HCT116 (cell line): ENCODE results near the gene HYLS1. TPM values are rescaled to one million over a fixed set of nuclear protein-coding genes. Genes with fewer than 3 reads are reported as not detected.

Experiments used
- ATAC-seq: fragments of 200-7000 bp; cut with Tn5 transposase; 2 replicates; pipeline ENCODE4 v1.9.1; 2020; ENCODE audit warnings: mild to moderate bottlenecking, moderate library complexity
- BruUV-seq: library from RNA; stranded (reverse); fragments of 400-500 nt; replicated peaks from 2 replicates; lab custom pipeline; 2021; lab: Mats Ljungman, UMichigan
- CTCF ChIA-PET: fragments of 300-600 bp; sonication (Branson Sonifier 250); formaldehyde crosslinking; loops from one replicate; lab custom pipeline; 2021; ENCODE audit warnings: antibody characterized with exemption; lab: Charles Lee
- POLR2A ChIA-PET: fragments of 300-600, 350-600 bp; sonication (Branson Sonifier 250); formaldehyde crosslinking; loops from one replicate; lab custom pipeline; 2021; ENCODE audit warnings: antibody characterized with exemption; lab: Charles Lee
- RAD21 ChIA-PET, 2 experiments: fragments of 300-600 bp; sonication (Branson Sonifier 250); formaldehyde crosslinking; loops; one replicate each; lab custom pipeline; 2023; ENCODE audit warnings: low total read pairs in 2 of 2; ENCODE audit not compliant: uncharacterized antibody in 2 of 2, unreplicated experiment in 2 of 2, low non-redundant PET in 1 of 2; lab: Charles Lee
- DNase-seq: peaks from one replicate; pipeline ENCODE4 v3.0.0-alpha.2; 2010; ENCODE audit warnings: low read depth, low spot score
- H2AFZ ChIP-seq: fragments of 200-600 bp; shearing (Covaris generic), sonication (generic); 2 replicates; pipeline ENCODE4 v1.6.1; 2017; ENCODE audit warnings: low read depth, mixed run types, mixed read lengths, antibody characterized with exemption, low read length; ENCODE audit not compliant: poor library complexity, severe bottlenecking
- H3K27ac ChIP-seq: 2 replicates; pipeline ENCODE4 v1.5.1; 2012; ENCODE audit warnings: low read depth, low read length
- H3K27me3 ChIP-seq: fragments of 200-600 bp; sonication (generic); 2 replicates; pipeline ENCODE4 v1.6.1; 2016; ENCODE audit warnings: mixed run types, low read length, mixed read lengths; ENCODE audit not compliant: insufficient read depth
- H3K36me3 ChIP-seq, 2 experiments: fragments of 200-500 bp in 1 of 2; fragments of 200-600 bp in 1 of 2; sonication (Bioruptor generic) in 1 of 2; sonication (generic) in 1 of 2; 2 replicates each; pipeline versions ENCODE4 v1.5.1 to v1.6.1; 2014 to 2016; ENCODE audit warnings: low read length in 2 of 2, inconsistent platforms in 1 of 2, mixed read lengths in 1 of 2, mixed run types in 1 of 2; ENCODE audit not compliant: insufficient read depth in 2 of 2, control insufficient read depth in 1 of 2
- H3K4me1 ChIP-seq, 2 experiments: fragments of 200-600 bp in 1 of 2; sonication (generic) in 1 of 2; 2 replicates each; pipeline versions ENCODE4 v1.5.1 to v1.6.1; 2012 to 2017; ENCODE audit warnings: low read length in 2 of 2, inconsistent platforms in 1 of 2, mild to moderate bottlenecking in 1 of 2, mixed read lengths in 1 of 2, mixed run types in 1 of 2, moderate library complexity in 1 of 2; ENCODE audit not compliant: insufficient read depth in 2 of 2, control insufficient read depth in 1 of 2
- H3K4me2 ChIP-seq: fragments of 200-600 bp; sonication (generic); 2 replicates; pipeline ENCODE4 v1.6.1; 2017; ENCODE audit warnings: mixed run types, low read length, mixed read lengths
- H3K4me3 ChIP-seq, 2 experiments: fragments of 200-600 bp in 1 of 2; sonication (generic) in 1 of 2; replicated peaks in 1 of 2; 2 replicates each; pipeline ENCODE4 v1.5.1; 2011 to 2016; ENCODE audit warnings: low read length in 2 of 2, control low read depth in 1 of 2, low read depth in 1 of 2, mild to moderate bottlenecking in 1 of 2, mixed read lengths in 1 of 2, mixed run types in 1 of 2
- H3K79me2 ChIP-seq: fragments of 200-600 bp; sonication (generic); 2 replicates; pipeline ENCODE4 v1.6.1; 2017; ENCODE audit warnings: mild to moderate bottlenecking, mixed run types, low read length, moderate library complexity, mixed read lengths; ENCODE audit not compliant: insufficient read depth
- H3K9ac ChIP-seq: fragments of 200-600 bp; sonication (generic); 2 replicates; pipeline ENCODE4 v1.6.1; 2016; ENCODE audit warnings: low read length, mixed read lengths
- H3K9me2 ChIP-seq: fragments of 200-600 bp; sonication (generic), shearing (Covaris generic); 2 replicates; pipeline ENCODE4 v1.6.1; 2017; ENCODE audit warnings: mixed run types, mild to moderate bottlenecking, moderate library complexity; ENCODE audit not compliant: insufficient read depth
- H3K9me3 ChIP-seq, 2 experiments: fragments of 200-500 bp in 1 of 2; fragments of 200-600 bp in 1 of 2; sonication (Bioruptor generic) in 1 of 2; sonication (generic) in 1 of 2; 2 replicates each; pipeline ENCODE4 v1.6.1; 2014 to 2017; ENCODE audit warnings: low read length in 2 of 2, mixed read lengths in 2 of 2, inconsistent platforms in 1 of 2, low read depth in 1 of 2, mild to moderate bottlenecking in 1 of 2, mixed run types in 1 of 2, moderate library complexity in 1 of 2; ENCODE audit not compliant: control insufficient read depth in 1 of 2, insufficient read depth in 1 of 2
- H4K20me1 ChIP-seq: fragments of 200-600 bp; sonication (generic), shearing (Covaris generic); 2 replicates; pipeline ENCODE4 v1.6.1; 2017; ENCODE audit warnings: mixed run types, mild to moderate bottlenecking, moderate library complexity; ENCODE audit not compliant: insufficient read depth
- CBX3 ChIP-seq: IDR thresholded peaks from 2 replicates; pipeline ENCODE4 v1.6.1; 2012; ENCODE audit warnings: low read depth
- CEBPB ChIP-seq: IDR thresholded peaks from 2 replicates; pipeline ENCODE4 v1.6.1; 2012; ENCODE audit warnings: low read depth
- CTCF ChIP-seq, 3 experiments: fragments of 200-600 bp in 1 of 3; sonication (generic) in 1 of 3; IDR thresholded peaks in 2 of 3; conservative IDR thresholded peaks in 1 of 3; 2 replicates each; pipeline ENCODE4 v1.5.1; 2012 to 2017; ENCODE audit warnings: low read depth in 2 of 3, low read length in 2 of 3, antibody characterized with exemption in 1 of 3, borderline replicate concordance in 1 of 3, control low read depth in 1 of 3, mild to moderate bottlenecking in 1 of 3, mixed read lengths in 1 of 3, mixed run types in 1 of 3, moderate library complexity in 1 of 3; ENCODE audit not compliant: insufficient read depth in 1 of 3
- EGR1 ChIP-seq: IDR thresholded peaks from 2 replicates; pipeline ENCODE4 v1.6.1; 2012; ENCODE audit warnings: low read depth
- ELF1 ChIP-seq: IDR thresholded peaks from 2 replicates; pipeline ENCODE4 v1.6.1; 2012; ENCODE audit warnings: low read depth, borderline replicate concordance
- EZH2 ChIP-seq: fragments of 200-600 bp; sonication (generic); IDR thresholded peaks from 2 replicates; pipeline ENCODE4 v1.6.1; 2017; ENCODE audit warnings: antibody characterized with exemption, mixed run types
- EZH2phosphoT487 ChIP-seq: fragments of 200-600 bp; IDR thresholded peaks from 2 replicates; pipeline ENCODE4 v1.6.1; 2018; ENCODE audit warnings: antibody characterized with exemption, borderline replicate concordance
- JUND ChIP-seq: IDR thresholded peaks from 2 replicates; pipeline ENCODE4 v1.6.1; 2012
- POLR2A ChIP-seq: IDR thresholded peaks from 2 replicates; pipeline ENCODE4 v1.7.0; 2011; ENCODE audit warnings: borderline replicate concordance; ENCODE audit not compliant: insufficient read depth, insufficient read length; ENCODE audit errors: extremely low read depth
- POLR2AphosphoS5 ChIP-seq: IDR thresholded peaks from 2 replicates; pipeline ENCODE4 v1.6.1; 2011; ENCODE audit warnings: mild to moderate bottlenecking, low read depth, low read length, moderate library complexity
- RAD21 ChIP-seq: IDR thresholded peaks from 2 replicates; pipeline ENCODE4 v1.6.1; 2012; ENCODE audit warnings: low read depth, mild to moderate bottlenecking
- SRF ChIP-seq: IDR thresholded peaks from 2 replicates; pipeline ENCODE4 v1.6.1; 2012; ENCODE audit warnings: low read depth
- TCF7L2 ChIP-seq: IDR thresholded peaks from 2 replicates; pipeline ENCODE4 v1.7.0; 2011; ENCODE audit warnings: borderline replicate concordance, inconsistent platforms; ENCODE audit not compliant: insufficient read depth, insufficient read length; ENCODE audit errors: extremely low read depth
- YY1 ChIP-seq: IDR thresholded peaks from 2 replicates; pipeline ENCODE4 v1.6.1; 2011; ENCODE audit warnings: low read length, low read depth, moderate library complexity, mild to moderate bottlenecking; ENCODE audit not compliant: insufficient replicate concordance; ENCODE audit errors: extremely low read depth
- ZBTB33 ChIP-seq: IDR thresholded peaks from 2 replicates; pipeline ENCODE4 v1.6.1; 2011; ENCODE audit warnings: mild to moderate bottlenecking, low read length, moderate library complexity; ENCODE audit not compliant: insufficient replicate concordance; ENCODE audit errors: extremely low read depth
- ZFX ChIP-seq: fragments of 450-650 bp; IDR thresholded peaks from 2 replicates; pipeline ENCODE4 v1.6.1; 2017
- ZNF274 ChIP-seq: fragments of 200-500 bp; sonication (Bioruptor generic); IDR thresholded peaks from 2 replicates; pipeline ENCODE4 v1.6.1; 2014; ENCODE audit warnings: mild to moderate bottlenecking, low read depth, low read length, inconsistent platforms
- intact Hi-C: fragments of 100-400 bp; cut with micrococcal nuclease; formaldehyde crosslinking; loops from 2 replicates; pipeline ENCODE4 v1.10.0; 2022
- total RNA-seq: library from RNA; stranded (reverse); gene quantifications from one replicate; pipeline ENCODE4 v1.2.1, GENCODE V29; 2021; ENCODE audit not compliant: unreplicated experiment
- TF ChIP-seq, protein P1 (sequence below): IDR thresholded peaks from 2 replicates; pipeline ENCODE4 v1.6.1; 2012; ENCODE audit warnings: low read depth
- TF ChIP-seq, protein P2 (sequence below): IDR thresholded peaks from 2 replicates; pipeline ENCODE4 v1.6.1; 2012
- TF ChIP-seq, protein P3 (sequence below): IDR thresholded peaks from 2 replicates; pipeline ENCODE4 v1.6.1; 2012

The HYLS1 gene
- total RNA-seq, 1 experiment from 2014 or later: 18.9 TPM

- Histone ChIP-seq H3K36me3 (no peaks in the 10 kb centered on the region), H3K9me2 (no peaks in the 10 kb centered on the region), H3K27me3 (0 out of 2 replicates have a peak, but pooled peaks cover 5% of the 10 kb centered on the region), H3K79me2 (no peaks in the 10 kb centered on the region), H3K9ac (no peak overlapping the region), H4K20me1 (no peaks in the 10 kb centered on the region), H2AFZ (no peak overlapping the region), H3K4me2 (no peak overlapping the region), H3K9me3 (no peaks in the 10 kb centered on the region), H3K27ac (no peak overlapping the region), H3K4me1 (no peaks in the 10 kb centered on the region), H3K4me3 (no peak overlapping the region)
- DNase-seq (no peak), ATAC-seq (no peak)
- TF ChIP-seq CEBPB (no peak), EZH2phosphoT487 (no peak), ZNF274 (no peak), ZFX (no peak), JUND (no peak), EGR1 (no peak), YY1 (no peak), EZH2 (no peak), RAD21 (no peak), POLR2AphosphoS5 (no peak), TCF7L2 (no peak), POLR2A (no peak), SRF (no peak), ELF1 (no peak), ZBTB33 (no peak), CTCF (IDR thresholded peaks at IDR 0.05 in 2 of 3, conservative IDR thresholded peaks at IDR 0.05 in 1 of 3; ENCODE audit: borderline replicate concordance in 1 of 3, insufficient read depth in 1 of 3, low read depth in 2 of 3, low read length in 2 of 3) (no peak), CBX3 (no peak)
- TF ChIP-seq, protein P1, sequence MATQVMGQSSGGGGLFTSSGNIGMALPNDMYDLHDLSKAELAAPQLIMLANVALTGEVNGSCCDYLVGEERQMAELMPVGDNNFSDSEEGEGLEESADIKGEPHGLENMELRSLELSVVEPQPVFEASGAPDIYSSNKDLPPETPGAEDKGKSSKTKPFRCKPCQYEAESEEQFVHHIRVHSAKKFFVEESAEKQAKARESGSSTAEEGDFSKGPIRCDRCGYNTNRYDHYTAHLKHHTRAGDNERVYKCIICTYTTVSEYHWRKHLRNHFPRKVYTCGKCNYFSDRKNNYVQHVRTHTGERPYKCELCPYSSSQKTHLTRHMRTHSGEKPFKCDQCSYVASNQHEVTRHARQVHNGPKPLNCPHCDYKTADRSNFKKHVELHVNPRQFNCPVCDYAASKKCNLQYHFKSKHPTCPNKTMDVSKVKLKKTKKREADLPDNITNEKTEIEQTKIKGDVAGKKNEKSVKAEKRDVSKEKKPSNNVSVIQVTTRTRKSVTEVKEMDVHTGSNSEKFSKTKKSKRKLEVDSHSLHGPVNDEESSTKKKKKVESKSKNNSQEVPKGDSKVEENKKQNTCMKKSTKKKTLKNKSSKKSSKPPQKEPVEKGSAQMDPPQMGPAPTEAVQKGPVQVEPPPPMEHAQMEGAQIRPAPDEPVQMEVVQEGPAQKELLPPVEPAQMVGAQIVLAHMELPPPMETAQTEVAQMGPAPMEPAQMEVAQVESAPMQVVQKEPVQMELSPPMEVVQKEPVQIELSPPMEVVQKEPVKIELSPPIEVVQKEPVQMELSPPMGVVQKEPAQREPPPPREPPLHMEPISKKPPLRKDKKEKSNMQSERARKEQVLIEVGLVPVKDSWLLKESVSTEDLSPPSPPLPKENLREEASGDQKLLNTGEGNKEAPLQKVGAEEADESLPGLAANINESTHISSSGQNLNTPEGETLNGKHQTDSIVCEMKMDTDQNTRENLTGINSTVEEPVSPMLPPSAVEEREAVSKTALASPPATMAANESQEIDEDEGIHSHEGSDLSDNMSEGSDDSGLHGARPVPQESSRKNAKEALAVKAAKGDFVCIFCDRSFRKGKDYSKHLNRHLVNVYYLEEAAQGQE: no peak
- TF ChIP-seq, protein P2, sequence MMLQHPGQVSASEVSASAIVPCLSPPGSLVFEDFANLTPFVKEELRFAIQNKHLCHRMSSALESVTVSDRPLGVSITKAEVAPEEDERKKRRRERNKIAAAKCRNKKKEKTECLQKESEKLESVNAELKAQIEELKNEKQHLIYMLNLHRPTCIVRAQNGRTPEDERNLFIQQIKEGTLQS: no peak
- TF ChIP-seq, protein P3, sequence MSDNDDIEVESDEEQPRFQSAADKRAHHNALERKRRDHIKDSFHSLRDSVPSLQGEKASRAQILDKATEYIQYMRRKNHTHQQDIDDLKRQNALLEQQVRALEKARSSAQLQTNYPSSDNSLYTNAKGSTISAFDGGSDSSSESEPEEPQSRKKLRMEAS: no peak
- POLR2A ChIA-PET: no interaction called here
- no TSS peak for BruUV-seq
- RAD21 ChIA-PET: no interaction called here
- intact Hi-C loops: no loop called here
- CTCF ChIA-PET: no interaction called here
Measured at GRCh38 chr11:125931116-125931515, 43.6 kb downstream of the HYLS1 start.
